ENCODE measurements around the gene TNP2. TPM values are rescaled to one million over a fixed set of nuclear protein-coding genes. Genes with fewer than 3 reads are reported as not detected.

The TNP2 gene
- total RNA-seq, 2 donors from 2014 or later = not detected

GRCh38 chr16:11241480-11242204, 27.5 kb downstream of the TNP2 start:
- no peak overlapping the region for H3K4me3 Mint-ChIP-seq
- no peaks in the 10 kb centered on the region for H3K36me3 Mint-ChIP-seq
- H3K4me1 Mint-ChIP-seq (ENCODE audit: low read depth in 2 of 2) = peaks cover 28 to 49% of the 10 kb centered on the region in 2 donors
- DNase-seq (ENCODE audit: low spot score) = no peak
- H3K27me3 Mint-ChIP-seq = no peaks in the 10 kb centered on the region
- no peak overlapping the region for H3K27ac Mint-ChIP-seq
- ATAC-seq = no peak
- no peaks in the 10 kb centered on the region for H3K9me3 Mint-ChIP-seq

GRCh38 chr16:11240636-11241473, 28.3 kb downstream of the TNP2 start:
- Mint-ChIP-seq H3K4me3 (no peak overlapping the region), H3K27me3 (no peaks in the 10 kb centered on the region), H3K27ac (no peak overlapping the region), H3K36me3 (no peaks in the 10 kb centered on the region), H3K9me3 (no peaks in the 10 kb centered on the region), H3K4me1 (ENCODE audit: low read depth in 2 of 2) (peaks cover 25 to 44% of the 10 kb centered on the region in 2 donors)
- no peak for ATAC-seq
- DNase-seq (ENCODE audit: low spot score) = no peak

- Mint-ChIP-seq H3K4me1 (ENCODE audit: low read depth in 2 of 2) (peaks cover 24 to 43% of the 10 kb centered on the region in 2 donors), H3K4me3 (no peak overlapping the region), H3K9me3 (no peaks in the 10 kb centered on the region), H3K36me3 (no peaks in the 10 kb centered on the region), H3K27ac (no peak overlapping the region), H3K27me3 (no peaks in the 10 kb centered on the region)
- no peak for ATAC-seq
- no peak for DNase-seq (ENCODE audit: low spot score)
These were observed 29.2 kb downstream of the TNP2 start for GRCh38 chr16:11239644-11240632.

GRCh38 chr16:11238272-11239202, 30.6 kb downstream of the TNP2 start:
- peaks cover 33 to 55% of the 10 kb centered on the region in 2 donors for H3K4me1 Mint-ChIP-seq (ENCODE audit: low read depth in 2 of 2)
- H3K9me3 Mint-ChIP-seq = no peaks in the 10 kb centered on the region
- H3K27me3 Mint-ChIP-seq = no peaks in the 10 kb centered on the region
- ATAC-seq = no peak
- DNase-seq (ENCODE audit: low spot score) = no peak
- H3K4me3 Mint-ChIP-seq = peak overlapping the region; percentile 47
- H3K27ac Mint-ChIP-seq = peak overlapping the region; percentile 82 to 94
- H3K36me3 Mint-ChIP-seq = no peaks in the 10 kb centered on the region

GRCh38 chr16:11236461-11237254, 32.5 kb downstream of the TNP2 start:
- H3K9me3 Mint-ChIP-seq = no peaks in the 10 kb centered on the region
- no peaks in the 10 kb centered on the region for H3K27me3 Mint-ChIP-seq
- peaks cover 49 to 73% of the 10 kb centered on the region in 2 donors for H3K4me1 Mint-ChIP-seq (ENCODE audit: low read depth in 2 of 2)
- H3K36me3 Mint-ChIP-seq = no peaks in the 10 kb centered on the region
- peak; percentile 68 for DNase-seq (ENCODE audit: low spot score)
- peak overlapping the region; percentile 82 to 94 for H3K27ac Mint-ChIP-seq
- ATAC-seq = no peak
- H3K4me3 Mint-ChIP-seq = peak overlapping the region; percentile 77

- Mint-ChIP-seq H3K4me1 (ENCODE audit: low read depth in 2 of 2) (peaks cover 56 to 80% of the 10 kb centered on the region in 2 donors), H3K27me3 (no peaks in the 10 kb centered on the region), H3K9me3 (no peaks in the 10 kb centered on the region), H3K4me3 (peak overlapping the region; percentile 91), H3K36me3 (no peaks in the 10 kb centered on the region), H3K27ac (peak overlapping the region; percentile 91 to 94)
- DNase-seq (ENCODE audit: low spot score) = no peak
- ATAC-seq = no peak
These were observed 33.5 kb downstream of the TNP2 start for GRCh38 chr16:11235703-11235991.

- Mint-ChIP-seq H3K27ac (peak overlapping the region; percentile 91 to 94), H3K36me3 (no peaks in the 10 kb centered on the region), H3K4me1 (ENCODE audit: low read depth in 2 of 2) (peaks cover 57 to 75% of the 10 kb centered on the region in 2 donors), H3K4me3 (peak overlapping the region; percentile 91), H3K27me3 (no peaks in the 10 kb centered on the region), H3K9me3 (no peaks in the 10 kb centered on the region)
- peak; percentile 87 for DNase-seq (ENCODE audit: low spot score)
- peak; percentile 53 to 64 for ATAC-seq
These were observed 34.0 kb downstream of the TNP2 start for GRCh38 chr16:11234884-11235702.

GRCh38 chr16:11233727-11234376, 35.3 kb downstream of the TNP2 start:
- no peaks in the 10 kb centered on the region for H3K36me3 Mint-ChIP-seq
- H3K4me1 Mint-ChIP-seq (ENCODE audit: low read depth in 2 of 2) = peaks cover 67 to 81% of the 10 kb centered on the region in 2 donors
- H3K27ac Mint-ChIP-seq = peak overlapping the region; percentile 91 to 94
- DNase-seq (ENCODE audit: low spot score) = peak; percentile 88
- H3K4me3 Mint-ChIP-seq = peak overlapping the region; percentile 91
- ATAC-seq = peak; percentile 53 to 68
- no peaks in the 10 kb centered on the region for H3K27me3 Mint-ChIP-seq
- H3K9me3 Mint-ChIP-seq = no peaks in the 10 kb centered on the region

- Mint-ChIP-seq H3K27me3 (no peaks in the 10 kb centered on the region), H3K9me3 (no peaks in the 10 kb centered on the region), H3K27ac (peak overlapping the region; percentile 91 to 94), H3K36me3 (no peaks in the 10 kb centered on the region), H3K4me3 (peak overlapping the region; percentile 91), H3K4me1 (ENCODE audit: low read depth in 2 of 2) (peaks cover 68 to 81% of the 10 kb centered on the region in 2 donors)
- DNase-seq (ENCODE audit: low spot score) = peak; percentile 98
- ATAC-seq = peak; percentile 89 to 90
These were observed 36.0 kb downstream of the TNP2 start for GRCh38 chr16:11232852-11233726.

GRCh38 chr16:11232302-11232851, 36.7 kb downstream of the TNP2 start:
- ATAC-seq = no peak
- H3K27me3 Mint-ChIP-seq = no peaks in the 10 kb centered on the region
- H3K36me3 Mint-ChIP-seq = no peaks in the 10 kb centered on the region

More at GRCh38 chr16:11232302-11232851, 36.7 kb downstream of the TNP2 start:
- Mint-ChIP-seq H3K4me3 (peak overlapping the region; percentile 91), H3K4me1 (ENCODE audit: low read depth in 2 of 2) (peaks cover 64 to 76% of the 10 kb centered on the region in 2 donors), H3K27ac (peak overlapping the region; percentile 91 to 94), H3K9me3 (no peaks in the 10 kb centered on the region)
- DNase-seq (ENCODE audit: low spot score) = no peak
